K562 (cell line): ENCODE results near the gene EPB41L4B. TPM values are rescaled to one million over a fixed set of nuclear protein-coding genes. Genes with fewer than 3 reads are reported as not detected.

ENCODE experiments used
- ATAC-seq: fragments of 200-7000 bp; cut with Tn5 transposase; 3 replicates; pipeline ENCODE4 v1.9.1; 2020; ENCODE audit warnings: moderate library complexity
- BruUV-seq: library from RNA; stranded (reverse); fragments of 400-500 nt; replicated peaks from 2 replicates; lab custom pipeline; 2021; lab: Mats Ljungman, UMichigan
- CTCF ChIA-PET: fragments of 300-600 bp; formaldehyde crosslinking; extraction: SDS; loops from one replicate; lab custom pipeline; 2021; ENCODE audit warnings: low intra/inter-chr PET ratio; lab: Yijun Ruan, JAX
- POLR2A ChIA-PET: fragments of 300-600, 350-650 bp; sonication (Branson Sonifier 250); formaldehyde crosslinking; extraction: SDS; loops from one replicate; lab custom pipeline; 2021; ENCODE audit warnings: antibody characterized with exemption, inconsistent platforms; lab: Yijun Ruan, JAX
- DNase-seq, 4 experiments: peaks; one replicate each; pipeline versions ENCODE4 v3.0.0 to v3.0.0-alpha.2; 2011 to 2018; ENCODE audit warnings: low spot score in 3 of 4, mixed read lengths in 3 of 4; ENCODE audit errors: extremely low read depth in 1 of 4
- FAIRE-seq: peaks from 2 replicates; lab custom pipeline; 2011; peaks lifted over from hg19 to GRCh38; lab: Jason Lieb, UNC
- H2AFZ ChIP-seq: 2 replicates; pipeline ENCODE4 v1.6.0; 2011; ENCODE audit warnings: low read depth, low read length, control low read depth, inconsistent platforms
- H3K27ac ChIP-seq: fragments of 200-600 bp; 3 replicates; pipeline ENCODE4 v1.8.0; 2011; ENCODE audit warnings: low read depth, mild to moderate bottlenecking, control low read depth, inconsistent platforms, low read length, moderate library complexity, mixed read lengths; ENCODE audit errors: extremely low read depth
- H3K27me3 ChIP-seq, 2 experiments: fragments of 300-600 bp in 1 of 2; 2 replicates in 1 of 2; 3 replicates in 1 of 2; pipeline versions ENCODE4 v1.6.0 to v1.8.0; 2011; ENCODE audit warnings: inconsistent platforms in 2 of 2, low read length in 2 of 2, mild to moderate bottlenecking in 1 of 2, mixed read lengths in 1 of 2, moderate library complexity in 1 of 2; ENCODE audit not compliant: control insufficient read depth in 2 of 2, insufficient read depth in 2 of 2
- H3K36me3 ChIP-seq: fragments of 300-600 bp; 3 replicates; pipeline ENCODE4 v1.8.0; 2011; ENCODE audit warnings: mild to moderate bottlenecking, low read length, inconsistent platforms; ENCODE audit not compliant: control insufficient read depth, insufficient read depth
- H3K4me1 ChIP-seq, 2 experiments: fragments of 200-600 bp in 1 of 2; replicated peaks in 1 of 2; 2 replicates in 1 of 2; 3 replicates in 1 of 2; pipeline versions ENCODE4 v1.5.1 to v1.8.0; 2011; ENCODE audit warnings: inconsistent platforms in 2 of 2, low read length in 2 of 2, mild to moderate bottlenecking in 1 of 2, mixed read lengths in 1 of 2, moderate library complexity in 1 of 2; ENCODE audit not compliant: control insufficient read depth in 2 of 2, insufficient read depth in 2 of 2
- H3K4me2 ChIP-seq: 2 replicates; pipeline ENCODE4 v1.6.1; 2011; ENCODE audit warnings: low read length, control low read depth, inconsistent platforms, mixed read lengths; ENCODE audit not compliant: insufficient read depth
- H3K4me3 ChIP-seq: fragments of 200-600 bp; sonication (generic), shearing (Covaris generic); 2 replicates; pipeline ENCODE4 v1.5.1; 2016; ENCODE audit warnings: control low read depth, inconsistent platforms
- H3K79me2 ChIP-seq: fragments of 200-600 bp; 3 replicates; pipeline ENCODE4 v1.8.0; 2011; ENCODE audit warnings: low read length, inconsistent platforms; ENCODE audit not compliant: control insufficient read depth, insufficient read depth
- H3K9ac ChIP-seq, 2 experiments: 2 replicates each; pipeline versions ENCODE4 v1.6.0 to v1.6.1; 2011; ENCODE audit warnings: low read depth in 2 of 2, low read length in 2 of 2, control low read depth in 1 of 2, inconsistent platforms in 1 of 2, mild to moderate bottlenecking in 1 of 2, mixed read lengths in 1 of 2; ENCODE audit not compliant: insufficient read depth in 1 of 2
- H3K9me1 ChIP-seq: one replicate; pipeline ENCODE4 v1.6.0; 2011; ENCODE audit warnings: inconsistent platforms, mild to moderate bottlenecking, low read length, moderate library complexity; ENCODE audit not compliant: control insufficient read depth, insufficient read depth
- H3K9me3 ChIP-seq: replicated peaks from 2 replicates; pipeline ENCODE4 v1.5.1; 2011; ENCODE audit warnings: low read depth, low read length, inconsistent platforms; ENCODE audit not compliant: control insufficient read depth, insufficient read depth
- H4K20me1 ChIP-seq: replicated peaks from 2 replicates; pipeline ENCODE4 v1.6.1; 2011; ENCODE audit warnings: low read length, inconsistent platforms, mixed read lengths; ENCODE audit not compliant: control insufficient read depth, insufficient read depth
- PBX2 ChIP-seq, 2 experiments: IDR thresholded peaks in 1 of 2; conservative IDR thresholded peaks in 1 of 2; 2 replicates each; pipeline ENCODE4 v1.6.1; 2016; ENCODE audit warnings: low read depth in 2 of 2, mild to moderate bottlenecking in 1 of 2, missing compliant biosample characterization in 1 of 2, missing genetic modification characterization in 1 of 2, moderate library complexity in 1 of 2
- ZNF384 ChIP-seq: IDR thresholded peaks from 2 replicates; pipeline ENCODE4 v1.6.1; 2012; ENCODE audit warnings: low read depth, low read length, improper control_type of control experiment
- WGBS: fragments of 100-300 bp; shearing (Covaris generic); methylation state at CpG from one replicate; pipeline ENCODE4 v1.1.6; 2016; ENCODE audit warnings: low coverage, mixed read lengths; ENCODE audit not compliant: insufficient coverage; ENCODE audit errors: missing lambda C conversion rate; 5-methylcytosine and 5-hydroxymethylcytosine counted together
- in situ Hi-C: fragments of 300-500 bp; cut with MboI; formaldehyde crosslinking; loops from 4 replicates; pipeline ENCODE4 v1.15.0; 2018; ENCODE audit warnings: inconsistent platforms, mixed read lengths
- intact Hi-C: fragments of 100-400 bp; cut with micrococcal nuclease; formaldehyde crosslinking; loops from 2 replicates; pipeline ENCODE4 v1.14.2; 2022
- polyA plus RNA-seq, 8 experiments: library from polyadenylated mRNA; depleted of rRNA in 4 of 8; stranded (reverse) in 5 of 8; unstranded in 3 of 8; fragments of >200 nt; fragmentation: Nextera tagmentation in 2 of 8; fragmentation: Illumina TruSeq in 1 of 8; extraction: Ambion mirVana in 2 of 8; extraction: Trizol in 1 of 8; gene quantifications; 2 replicates each; pipeline versions ENCODE4 v1.2.1 to v1.2.3, GENCODE V29; 2011 to 2014; ENCODE audit warnings: inconsistent platforms in 1 of 8, missing spikeins in 1 of 8
- total RNA-seq, 7 experiments: library from RNA; depleted of rRNA in 6 of 7; stranded (reverse); fragments of >200 nt in 6 of 7; fragmentation: Illumina TruSeq in 2 of 7; extraction: Trizol in 2 of 7; gene quantifications; 2 replicates each; pipeline versions ENCODE4 v1.2.1 to v1.2.3, GENCODE V29; 2011 to 2021; ENCODE audit warnings: low replicate concordance in 1 of 7

EPB41L4B gene
- total and polyA plus RNA-seq, 9 of the 15 experiments (the other 6 are each of a cell fraction or from before 2014, with no cell fraction given): 0.09 to 0.38 (median 0.21) TPM

DNA sequence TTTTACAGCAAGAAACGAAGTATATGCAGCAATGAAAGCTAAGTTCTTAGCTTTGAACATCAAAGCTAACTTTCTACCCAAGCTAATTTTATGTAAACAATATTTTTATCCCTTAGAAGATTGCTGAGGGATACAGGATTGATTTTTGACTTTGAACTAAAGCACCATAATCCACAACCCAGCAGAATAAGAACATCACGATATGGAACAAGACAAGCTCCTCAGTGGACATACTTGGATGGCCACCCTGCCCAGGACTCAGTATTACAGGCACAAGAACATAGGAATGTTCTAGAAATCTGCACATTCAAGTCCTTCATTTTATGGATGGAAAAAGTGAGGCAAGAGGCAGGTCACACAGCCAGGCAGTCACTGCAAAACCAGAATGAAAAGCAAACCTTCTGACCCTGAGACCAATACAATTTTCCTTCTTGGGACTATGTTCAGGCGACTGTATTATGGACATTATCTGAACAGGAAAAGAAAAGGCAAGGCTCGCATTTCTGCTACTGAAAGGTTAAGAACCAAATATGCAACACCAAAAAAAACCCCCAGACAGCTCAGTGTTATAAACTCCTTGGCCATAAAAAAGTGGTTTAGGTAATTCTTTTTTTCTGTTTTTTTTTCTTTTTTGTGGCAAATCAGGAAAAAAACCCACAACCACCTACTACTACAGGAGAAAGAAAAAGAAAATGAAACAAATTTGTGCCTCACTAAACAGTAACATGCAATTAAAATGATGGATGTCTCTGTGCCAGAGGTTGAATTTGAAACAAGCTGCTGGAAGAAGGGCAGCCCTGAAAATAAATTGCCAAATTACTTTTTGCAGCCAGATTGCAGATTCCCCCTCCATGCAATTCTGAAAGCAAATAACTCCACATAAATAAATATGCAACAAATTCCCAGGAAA lies 25.4 kb downstream of the EPB41L4B start:
- no peak for ATAC-seq
- H3K9me3 ChIP-seq: no peaks in the 10 kb centered on the region
- intact Hi-C loops: no loop called here
- BruUV-seq: no TSS peak
- peaks cover 8 to 20% of the 10 kb centered on the region in 2 experiments; a peak in 4 of 5 replicates for H3K27me3 ChIP-seq
- H3K4me3 ChIP-seq: no peak overlapping the region
- no peak for DNase-seq
- no peak for FAIRE-seq
- H3K9ac ChIP-seq: no peak overlapping the region
- H4K20me1 ChIP-seq: no peaks in the 10 kb centered on the region
- H2AFZ ChIP-seq: no peak overlapping the region
- TF ChIP-seq PBX2 (CRISPR knock-in tag; IDR thresholded peaks at IDR 0.05; ENCODE audit: low read depth) (no peak), PBX2 (tag; conservative IDR thresholded peaks at IDR 0.05; ENCODE audit: low read depth) (0 out of 2 replicates have a peak, but pooled peaks have one; percentile 13), ZNF384 (no peak)
- TF ChIP-seq, all 486 proteins: peak for 1
- Histone ChIP-seq H3K79me2 (no peaks in the 10 kb centered on the region), H3K4me2 (no peak overlapping the region), H3K4me1 (no peaks in the 10 kb centered on the region; a peak in 1 of 5 replicates), H3K27ac (no peak overlapping the region), H3K9me1 (no peaks in the 10 kb centered on the region), H3K36me3 (no peaks in the 10 kb centered on the region)
- in situ Hi-C loops: no loop called here
- ChIA-PET CTCF (no interaction called here), POLR2A (interaction anchor here (0.8 kb wide), 1 partner anchor 10 kb away, joined by 3 read pairs; no protein-coding TSS in a partner anchor)
- 0% methylated on average over 4 of the region's 4 CpGs for WGBS
